OCI-LY7 (cell line): ENCODE results near the gene SELENOM. TPM values are rescaled to one million over a fixed set of nuclear protein-coding genes. Genes with fewer than 3 reads are reported as not detected.

Experiments
- BruUV-seq: library from RNA; stranded (reverse); fragments of 400-500 nt; replicated peaks from 2 replicates; lab custom pipeline; 2021; lab: Mats Ljungman, UMichigan
- CTCF ChIA-PET: fragments of 300-600 bp; sonication (Branson Sonifier 250); formaldehyde crosslinking; loops from one replicate; lab custom pipeline; 2022; ENCODE audit warnings: antibody characterized with exemption; ENCODE audit not compliant: unreplicated experiment; lab: Charles Lee
- POLR2A ChIA-PET: fragments of 300-600 bp; sonication (Branson Sonifier 250); formaldehyde crosslinking; loops from one replicate; lab custom pipeline; 2022; ENCODE audit warnings: antibody characterized with exemption; lab: Charles Lee
- DNase-seq: peaks from one replicate; pipeline ENCODE4 v3.0.0-alpha.2; 2015; ENCODE audit warnings: low spot score
- H2AFZ ChIP-seq: fragments of 200-600 bp; sonication (generic), shearing (Covaris generic); 2 replicates; pipeline ENCODE4 v1.6.1; 2014; ENCODE audit warnings: mild to moderate bottlenecking, antibody characterized with exemption, low read length, moderate library complexity
- H3K27ac ChIP-seq: fragments of 200-600 bp; sonication (generic); 2 replicates; pipeline ENCODE4 v1.5.1; 2014; ENCODE audit warnings: mixed run types, low read depth, mild to moderate bottlenecking, moderate library complexity, low read length, inconsistent platforms; ENCODE audit not compliant: poor library complexity, severe bottlenecking
- H3K36me3 ChIP-seq: fragments of 200-600 bp; sonication (generic); 2 replicates; pipeline ENCODE4 v1.6.1; 2014; ENCODE audit warnings: mild to moderate bottlenecking, antibody characterized with exemption, low read length, moderate library complexity, mixed read lengths; ENCODE audit not compliant: insufficient read depth
- H3K4me1 ChIP-seq: fragments of 200-600 bp; sonication (generic); 2 replicates; pipeline ENCODE4 v1.5.1; 2014; ENCODE audit warnings: mild to moderate bottlenecking, low read length; ENCODE audit not compliant: insufficient read depth, poor library complexity, severe bottlenecking
- H3K4me2 ChIP-seq: fragments of 200-600 bp; sonication (generic); 2 replicates; pipeline ENCODE4 v1.6.1; 2014; ENCODE audit warnings: mild to moderate bottlenecking, low read length
- H3K4me3 ChIP-seq: fragments of 200-600 bp; sonication (generic); 2 replicates; pipeline ENCODE4 v1.5.1; 2014; ENCODE audit warnings: mild to moderate bottlenecking, low read depth, low read length; ENCODE audit not compliant: poor library complexity, severe bottlenecking
- H3K79me2 ChIP-seq: fragments of 200-600 bp; sonication (generic); 2 replicates; pipeline ENCODE4 v1.6.1; 2016; ENCODE audit warnings: low read depth, mild to moderate bottlenecking, low read length, moderate library complexity, mixed read lengths; ENCODE audit not compliant: insufficient read depth
- H3K9me2 ChIP-seq: fragments of 200-600 bp; sonication (generic); 2 replicates; pipeline ENCODE4 v1.6.1; 2016; ENCODE audit warnings: mild to moderate bottlenecking, low read length, mixed read lengths; ENCODE audit not compliant: insufficient read depth
- H3K9me3 ChIP-seq: fragments of 200-600 bp; sonication (generic); 2 replicates; pipeline ENCODE4 v1.6.1; 2014; ENCODE audit warnings: mild to moderate bottlenecking, mixed run types, low read length, mixed read lengths
- H4K20me1 ChIP-seq: fragments of 200-600 bp; sonication (generic); 2 replicates; pipeline ENCODE4 v1.6.1; 2014; ENCODE audit warnings: mild to moderate bottlenecking, antibody characterized with exemption, low read length, moderate library complexity, mixed read lengths; ENCODE audit not compliant: insufficient read depth
- CTCF ChIP-seq: fragments of 200-600 bp; sonication (generic); conservative IDR thresholded peaks from 2 replicates; pipeline ENCODE4 v1.5.1; 2014; ENCODE audit warnings: mild to moderate bottlenecking, antibody characterized with exemption, low read length, moderate library complexity, mixed read lengths
- EZH2phosphoT487 ChIP-seq: fragments of 200-600 bp; sonication (generic); IDR thresholded peaks from 2 replicates; pipeline ENCODE4 v1.6.1; 2018; ENCODE audit warnings: low read depth, borderline replicate concordance, mild to moderate bottlenecking, mixed run types, antibody characterized with exemption, low read length, moderate library complexity, mixed read lengths
- intact Hi-C: fragments of 100-400 bp; cut with micrococcal nuclease; formaldehyde crosslinking; loops from one replicate; pipeline ENCODE4 v1.10.0; 2022; ENCODE audit not compliant: unreplicated experiment
- total RNA-seq, 2 experiments: library from RNA; depleted of rRNA in 1 of 2; stranded (reverse); fragments of >200 nt in 1 of 2; shearing (Covaris generic) in 1 of 2; gene quantifications; 2 replicates each; pipeline ENCODE4 v1.2.3, GENCODE V29; 2014 to 2022

Gene SELENOM
- total RNA-seq, 2 experiments from 2014 or later: 0.55 to 1.4 TPM

GRCh38 chr22:31104869-31105268 is 2.5 kb downstream of the SELENOM start:
- H3K4me1 ChIP-seq: peaks cover 5% of the 10 kb centered on the region
- no peaks in the 10 kb centered on the region for H3K79me2 ChIP-seq
- CTCF ChIA-PET: no interaction called here
- no peak overlapping the region for H3K27ac ChIP-seq
- no peak overlapping the region for H3K4me2 ChIP-seq
- no peaks in the 10 kb centered on the region for H4K20me1 ChIP-seq
- no TSS peak for BruUV-seq
- H3K36me3 ChIP-seq: no peaks in the 10 kb centered on the region
- no peaks in the 10 kb centered on the region for H3K9me3 ChIP-seq
- DNase-seq: no peak
- no peaks in the 10 kb centered on the region for H3K9me2 ChIP-seq
- TF ChIP-seq EZH2phosphoT487: no peak
- TF ChIP-seq CTCF: no peak
- POLR2A ChIA-PET: no interaction called here
- intact Hi-C loops: loop anchor here (5.0 kb wide), 1 partner anchor 42 kb away; no protein-coding TSS in a partner anchor
- H2AFZ ChIP-seq: no peak overlapping the region
- H3K4me3 ChIP-seq: no peak overlapping the region

GRCh38 chr22:31103899-31104694 is 3.3 kb downstream of the SELENOM start:
- H3K9me2 ChIP-seq: no peaks in the 10 kb centered on the region
- H3K27ac ChIP-seq: no peak overlapping the region
- no peaks in the 10 kb centered on the region for H3K9me3 ChIP-seq
- BruUV-seq: no TSS peak
- intact Hi-C loops: no loop called here
- no peak overlapping the region for H3K4me2 ChIP-seq
- peaks cover 5% of the 10 kb centered on the region for H3K4me1 ChIP-seq
- no peaks in the 10 kb centered on the region for H3K36me3 ChIP-seq
- POLR2A ChIA-PET: no interaction called here
- DNase-seq: no peak
- H3K79me2 ChIP-seq: no peaks in the 10 kb centered on the region
- H3K4me3 ChIP-seq: no peak overlapping the region
- CTCF ChIA-PET: no interaction called here
- H2AFZ ChIP-seq: no peak overlapping the region
- TF ChIP-seq EZH2phosphoT487: no peak
- no peak for TF ChIP-seq CTCF
- H4K20me1 ChIP-seq: no peaks in the 10 kb centered on the region

GRCh38 chr22:31103111-31103510 is 4.3 kb downstream of the SELENOM start:
- Histone ChIP-seq H3K4me3 (no peak overlapping the region), H3K9me2 (no peaks in the 10 kb centered on the region), H4K20me1 (no peaks in the 10 kb centered on the region), H3K4me1 (peaks cover 5% of the 10 kb centered on the region), H3K9me3 (no peaks in the 10 kb centered on the region), H3K27ac (no peak overlapping the region), H2AFZ (no peak overlapping the region), H3K36me3 (no peaks in the 10 kb centered on the region), H3K79me2 (no peaks in the 10 kb centered on the region), H3K4me2 (no peak overlapping the region)
- intact Hi-C loops: no loop called here
- TF ChIP-seq EZH2phosphoT487 (no peak), CTCF (no peak)
- DNase-seq: no peak
- BruUV-seq: no TSS peak
- POLR2A ChIA-PET: no interaction called here
- CTCF ChIA-PET: no interaction called here
